ENCODE measurements around the gene SFXN3.

DNA sequence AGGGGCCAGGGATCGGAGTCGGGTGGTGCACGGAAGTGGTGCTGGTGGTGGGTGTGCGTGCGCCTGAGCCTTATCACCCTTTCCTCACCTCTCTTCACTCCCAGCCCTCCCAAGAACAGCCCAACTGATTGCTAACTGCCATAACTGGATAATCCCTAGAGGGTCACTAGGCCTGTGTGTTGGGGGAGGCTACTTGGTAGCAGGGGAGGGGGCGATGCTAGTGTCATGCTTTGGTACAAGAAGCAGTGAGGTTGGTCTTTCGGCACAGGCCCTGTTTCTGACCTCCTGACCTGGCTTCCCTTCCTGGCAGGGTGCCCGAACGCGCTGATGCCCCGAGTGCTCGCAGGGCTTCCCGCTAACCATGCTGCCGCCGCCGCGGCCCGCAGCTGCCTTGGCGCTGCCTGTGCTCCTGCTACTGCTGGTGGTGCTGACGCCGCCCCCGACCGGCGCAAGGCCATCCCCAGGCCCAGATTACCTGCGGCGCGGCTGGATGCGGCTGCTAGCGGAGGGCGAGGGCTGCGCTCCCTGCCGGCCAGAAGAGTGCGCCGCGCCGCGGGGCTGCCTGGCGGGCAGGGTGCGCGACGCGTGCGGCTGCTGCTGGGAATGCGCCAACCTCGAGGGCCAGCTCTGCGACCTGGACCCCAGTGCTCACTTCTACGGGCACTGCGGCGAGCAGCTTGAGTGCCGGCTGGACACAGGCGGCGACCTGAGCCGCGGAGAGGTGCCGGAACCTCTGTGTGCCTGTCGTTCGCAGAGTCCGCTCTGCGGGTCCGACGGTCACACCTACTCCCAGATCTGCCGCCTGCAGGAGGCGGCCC is 31.4 kb downstream of the SFXN3 start:
- TF ChIP-seq CTCF (IDR thresholded peaks at IDR 0.05) (peak; percentile 28 to 67 (median 55)), POLR2A (IDR thresholded peaks at IDR 0.05) (no peak)

All from esophagus squamous epithelium (tissue), 4 donors.